Activated T-cell treated with anti-CD3 and anti-CD28 coated beads for 48 hours (primary cell): ENCODE results near the gene USP3.
A peak's percentile ranks its signal among the peaks of the same experiment; 100 is the strongest.
"Not testable (repeated sequence)": the region's sequence is repeated elsewhere in the genome, so short reads cannot be mapped to it uniquely, and the experiment has no call there.

Source experiments
- DNase-seq: peaks from one replicate; pipeline ENCODE4 v3.0.0-alpha.2; 2020; ENCODE audit warnings: low read depth

The USP3 gene

DNA sequence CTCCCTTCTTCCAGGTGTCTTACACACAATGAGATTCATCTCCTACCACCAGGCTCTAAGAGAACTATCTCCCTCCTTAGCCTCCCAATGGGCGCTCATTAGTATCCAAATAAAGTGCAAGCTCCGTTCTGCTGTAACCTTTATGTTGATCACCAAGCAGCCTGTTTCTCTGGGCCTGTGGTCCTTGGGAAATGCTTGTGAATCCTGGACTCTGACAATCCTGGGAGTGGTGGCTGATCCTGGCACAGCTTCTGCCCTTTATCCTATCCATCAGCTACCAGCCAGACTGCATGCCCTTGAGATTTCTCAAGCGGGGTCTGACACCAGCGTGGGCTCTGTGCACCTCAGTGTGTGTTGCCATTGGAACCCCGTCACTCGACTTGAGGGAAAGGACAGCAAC is 26.1 kb upstream of the USP3 start:
- DNase-seq: no peak

DNA sequence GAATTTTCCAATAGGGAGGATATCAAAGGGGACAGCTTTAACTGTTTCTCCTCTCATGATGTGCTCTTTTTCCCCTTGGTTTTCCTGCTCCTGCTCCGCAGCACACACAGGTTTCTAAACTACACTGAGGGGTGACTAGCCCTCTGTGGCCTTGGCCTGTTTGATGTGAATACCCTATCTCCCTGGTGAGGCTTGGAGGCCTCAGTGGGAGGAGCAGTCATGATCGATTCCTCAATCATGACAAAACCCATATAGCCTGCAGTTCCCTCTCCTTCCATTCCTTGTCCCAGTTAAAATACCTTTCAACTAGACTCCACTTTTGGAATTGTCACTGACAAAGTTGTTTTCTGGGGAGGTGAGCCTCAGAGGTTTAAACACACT is 24.0 kb upstream of the USP3 start:
- no peak for DNase-seq

DNA sequence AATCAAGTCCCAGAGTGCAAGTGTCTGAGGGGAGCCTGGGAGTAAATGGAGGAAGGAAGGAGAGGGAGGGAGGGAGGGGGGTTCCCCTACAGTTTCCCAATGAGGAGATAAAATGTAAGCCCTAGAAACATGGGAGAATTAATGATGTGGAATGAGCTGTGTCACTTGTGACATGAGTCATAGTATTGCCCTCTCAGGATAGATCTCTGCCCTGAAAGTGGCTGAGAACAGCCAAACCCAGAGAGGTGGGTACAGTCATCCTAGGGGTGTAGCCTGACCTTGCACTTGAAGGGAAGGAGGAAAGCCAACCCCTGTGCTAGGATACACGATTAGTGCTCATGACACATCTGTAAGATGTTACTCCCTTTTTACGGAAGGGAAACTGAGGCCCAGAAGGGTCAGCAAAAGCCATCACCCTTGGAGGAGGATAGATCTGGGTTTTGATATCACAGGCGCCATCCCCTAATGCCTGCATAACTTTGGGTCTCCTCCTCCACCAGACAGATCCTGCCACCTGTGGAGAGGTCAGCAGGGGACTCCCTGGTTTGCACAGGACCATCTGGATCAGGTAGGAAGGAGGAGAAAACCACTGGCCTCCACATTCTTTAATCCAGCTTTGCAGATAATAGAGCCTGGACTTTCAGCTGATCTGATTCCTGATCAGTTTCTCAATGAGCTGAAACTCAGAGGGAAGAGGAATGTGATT is 23.1 kb upstream of the USP3 start:
- no peak for DNase-seq

DNA sequence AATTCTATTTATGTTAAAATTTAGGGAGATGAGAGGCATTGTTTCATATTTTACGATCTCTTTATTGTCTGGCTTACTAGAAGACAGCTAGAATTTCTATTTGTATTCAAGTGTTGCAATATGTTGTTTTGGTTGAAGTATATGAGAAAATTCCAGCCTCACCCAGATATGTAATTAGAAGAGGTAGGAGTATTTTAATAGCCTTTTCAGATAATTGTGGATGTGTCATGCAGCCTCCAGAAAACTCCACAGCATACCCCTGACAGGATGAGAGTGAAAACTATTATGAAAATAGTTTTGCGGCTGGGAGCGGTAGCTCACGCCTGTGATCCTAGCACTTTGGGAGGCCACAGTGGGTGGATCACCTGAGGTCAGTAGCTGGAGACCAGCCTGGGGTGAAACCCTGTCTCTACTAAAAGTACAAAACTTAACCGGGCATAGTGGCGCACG is 21.5 kb upstream of the USP3 start:
- no peak for DNase-seq

DNA sequence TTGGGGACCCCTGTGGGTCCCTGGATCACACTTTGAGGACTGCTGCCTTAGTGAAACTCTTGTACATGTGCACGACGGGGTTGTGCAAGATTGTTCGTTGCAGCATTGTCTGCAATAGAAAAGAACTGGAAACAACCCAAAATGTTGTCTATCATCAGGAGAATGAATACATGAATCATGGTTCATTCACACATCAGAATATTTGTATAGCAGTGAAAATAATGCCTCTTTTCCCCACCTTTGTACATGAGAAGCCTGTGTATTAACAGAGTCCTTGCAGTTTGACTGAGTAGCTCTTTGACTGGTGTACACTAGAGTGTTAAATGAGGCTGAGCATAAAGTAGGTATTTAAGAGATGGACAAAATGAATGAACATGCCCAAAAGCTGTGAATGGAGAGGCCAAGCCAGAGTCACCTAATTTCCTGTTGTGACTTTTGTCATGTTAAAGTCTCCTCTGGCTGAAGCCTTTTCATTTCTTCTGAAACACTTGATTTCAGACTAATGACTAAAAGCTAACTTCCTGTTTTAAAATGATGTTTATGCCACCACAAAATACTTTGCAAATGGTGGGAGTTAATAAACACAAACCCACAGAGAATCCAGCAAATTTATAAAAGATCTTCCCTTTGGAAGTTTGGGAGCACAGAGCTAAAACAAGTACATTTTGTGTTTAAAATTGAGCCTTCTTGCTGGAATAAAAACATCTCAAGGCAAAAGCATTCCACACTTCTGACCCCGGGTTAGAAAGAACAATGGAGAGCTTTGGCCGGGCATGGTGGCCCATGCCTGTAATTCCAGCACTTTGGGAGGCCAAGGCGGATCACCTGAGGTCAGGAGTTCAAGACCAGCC is 20.6 kb upstream of the USP3 start:
- no peak for DNase-seq

DNA sequence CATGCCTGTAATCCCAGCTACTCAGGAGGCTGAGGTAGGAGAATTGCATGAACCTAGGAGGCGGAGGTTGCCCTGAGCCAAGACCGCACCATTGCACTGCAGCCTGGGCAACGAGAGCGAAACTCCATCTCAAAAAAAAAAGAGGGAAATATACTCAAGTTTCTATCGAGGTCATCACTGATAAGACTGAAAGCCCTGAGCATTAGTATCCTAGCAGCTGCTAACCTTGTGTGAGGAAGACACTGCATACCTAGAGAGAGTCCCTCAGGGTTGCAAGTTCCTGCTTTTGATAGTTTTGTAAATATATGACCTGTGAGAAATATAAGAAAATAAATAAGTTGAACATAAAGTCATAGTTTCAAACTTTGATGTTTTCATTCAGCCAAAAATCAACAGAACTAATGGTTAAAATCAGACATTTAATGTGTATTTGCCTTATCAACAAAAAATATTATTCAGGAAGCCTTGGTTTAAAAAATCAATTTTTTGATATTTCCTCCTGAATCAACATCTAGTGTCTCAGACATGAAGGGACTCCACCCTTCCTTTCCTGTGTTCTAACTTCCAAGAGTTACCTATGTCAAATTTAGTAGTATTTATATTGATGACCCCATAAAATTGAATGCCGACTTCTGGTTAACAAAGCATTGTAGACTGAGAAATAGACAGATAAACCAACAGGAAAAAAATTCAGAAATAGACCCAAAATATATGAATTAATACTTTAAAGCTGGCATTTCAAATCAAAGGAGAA is 19.8 kb upstream of the USP3 start:
- no peak for DNase-seq

DNA sequence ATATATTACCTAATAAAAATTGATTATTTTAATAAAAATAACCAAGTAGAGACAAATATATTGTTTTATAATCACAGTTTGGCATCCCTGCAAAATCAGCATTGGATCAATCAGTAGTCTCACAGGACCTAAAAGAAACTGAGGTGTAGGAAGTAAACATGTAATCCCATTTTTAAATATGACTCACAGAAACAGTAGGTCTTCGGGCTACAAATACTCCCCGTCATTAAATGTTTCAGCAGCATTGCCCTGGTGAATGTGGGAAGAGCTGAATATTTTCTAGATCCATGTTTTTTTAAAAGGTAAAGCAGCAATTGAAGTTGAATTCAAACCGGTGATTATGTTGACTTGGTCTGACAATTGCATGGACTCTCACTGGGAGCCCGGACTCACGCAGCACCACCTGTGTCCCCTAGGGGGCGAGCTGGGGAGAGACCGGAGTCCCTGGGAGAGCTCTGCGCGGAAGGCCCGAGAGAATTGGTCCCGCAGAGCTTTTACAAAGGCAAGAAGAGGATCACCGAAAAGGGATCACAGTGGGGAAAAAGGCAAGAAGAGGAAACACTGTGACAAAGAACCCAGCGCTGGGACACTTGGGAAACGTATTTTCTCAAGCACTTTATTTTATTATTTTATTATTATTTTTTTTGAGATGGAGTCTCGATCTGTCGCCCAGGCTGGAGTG is 17.2 kb upstream of the USP3 start:
- peak; percentile 85 for DNase-seq

DNA sequence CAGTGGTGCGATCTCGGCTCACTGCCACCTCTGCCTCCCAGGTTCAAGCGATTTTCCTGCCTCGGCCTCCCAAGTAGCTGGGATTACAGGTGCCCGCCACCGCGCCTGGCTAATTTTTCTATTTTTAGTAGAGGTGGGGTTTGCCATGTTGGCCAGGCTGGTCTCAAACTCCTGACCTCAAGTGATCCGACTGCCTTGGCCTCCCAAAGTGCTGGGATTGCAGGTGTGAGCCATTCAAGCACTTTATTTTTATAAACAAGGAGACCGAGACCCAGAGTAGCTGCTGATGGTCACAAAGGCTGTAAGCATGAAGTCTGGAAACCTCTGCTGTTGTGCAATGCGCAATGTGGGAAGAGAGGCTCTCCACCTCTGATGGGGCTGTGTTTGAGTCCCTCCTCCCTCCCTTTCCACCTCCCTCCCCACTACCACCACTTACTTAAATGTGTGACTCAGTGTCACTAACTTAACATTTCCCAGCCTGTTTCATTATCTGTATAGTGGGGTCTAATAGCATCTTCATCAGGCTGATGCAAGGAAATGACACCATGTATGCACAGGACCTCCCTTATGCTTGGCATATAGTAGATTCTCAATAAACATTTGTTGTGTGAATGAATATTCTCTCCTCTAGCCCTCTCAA is 16.5 kb upstream of the USP3 start:
- DNase-seq: not testable (repeated sequence)

DNA sequence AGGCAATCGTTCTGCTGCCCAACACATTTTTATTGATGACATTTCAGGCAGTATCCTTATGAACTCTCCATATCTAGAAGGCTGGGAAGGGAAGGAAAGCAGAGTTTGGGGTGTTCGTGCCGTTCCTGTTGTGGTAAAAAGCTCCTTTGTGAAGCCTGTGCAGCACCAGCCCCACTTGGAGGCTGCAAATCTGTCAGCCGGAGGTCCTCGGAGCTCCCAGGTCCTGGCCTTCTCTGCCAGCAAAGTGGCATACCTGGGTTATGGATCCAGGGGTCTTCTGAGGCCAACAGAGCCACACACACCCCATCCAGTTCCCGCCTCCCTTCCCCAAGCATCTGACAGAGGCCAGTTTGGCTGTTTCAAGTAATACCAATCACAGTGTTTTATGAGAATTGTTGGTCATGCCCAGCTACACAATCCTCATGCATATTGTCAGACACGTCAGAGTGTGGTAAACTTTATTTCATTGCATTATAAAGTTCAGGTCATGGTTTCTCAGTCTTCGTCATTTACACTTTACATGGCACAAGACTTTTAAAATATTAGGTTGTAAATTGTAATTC is 15.9 kb upstream of the USP3 start:
- DNase-seq: no peak

DNA sequence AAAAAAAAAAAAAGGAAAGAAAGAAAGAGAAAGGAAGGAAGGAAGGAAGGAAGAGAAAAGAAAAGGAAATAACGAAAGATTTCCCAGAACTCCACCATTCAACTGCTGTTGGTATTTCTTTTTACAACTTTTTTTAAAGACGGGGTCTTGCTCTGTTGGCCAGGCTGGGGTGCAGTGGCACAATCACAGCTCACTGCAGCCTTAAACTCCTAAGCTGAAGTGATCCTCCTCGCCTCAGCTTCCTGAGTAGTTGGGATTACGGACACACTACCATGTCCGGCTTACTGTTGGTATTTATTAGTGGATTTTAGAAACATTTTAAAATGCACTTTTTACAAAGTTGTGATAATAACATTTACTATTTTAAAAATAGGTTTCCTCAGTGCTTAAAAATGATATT is 15.0 kb upstream of the USP3 start:
- no peak for DNase-seq

DNA sequence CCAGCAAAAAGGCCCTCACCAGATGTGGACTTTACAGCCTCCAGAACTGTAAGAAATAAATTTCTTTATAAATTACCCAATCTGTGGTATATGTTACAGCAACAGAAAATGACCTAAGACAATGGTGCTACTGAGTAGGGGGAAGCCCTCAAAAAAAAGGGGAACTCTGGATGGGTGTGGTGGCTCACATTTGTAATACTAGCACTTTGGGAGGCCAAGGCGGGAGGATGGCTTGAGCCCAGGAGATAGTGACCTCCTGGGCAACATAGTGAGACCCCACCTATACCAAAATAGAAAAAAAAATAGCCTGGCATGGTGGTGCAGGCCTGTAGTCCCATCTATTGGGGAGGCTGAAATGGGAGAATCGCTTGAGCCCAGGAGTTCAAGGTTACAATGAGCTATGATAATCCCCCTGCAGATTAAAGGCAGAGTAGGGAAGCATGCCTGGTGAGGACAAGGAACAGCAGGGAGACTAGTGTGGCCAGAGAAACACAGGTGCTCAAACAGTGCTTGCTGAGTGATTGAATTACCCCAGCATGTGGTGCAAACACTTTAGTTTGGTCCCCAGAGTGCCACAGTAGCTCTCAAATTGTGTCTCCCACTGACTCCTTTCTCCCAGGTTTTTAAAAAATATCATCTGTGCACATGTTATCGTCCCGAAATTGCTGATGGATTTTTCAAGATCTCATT is 13.9 kb upstream of the USP3 start:
- DNase-seq: no peak

DNA sequence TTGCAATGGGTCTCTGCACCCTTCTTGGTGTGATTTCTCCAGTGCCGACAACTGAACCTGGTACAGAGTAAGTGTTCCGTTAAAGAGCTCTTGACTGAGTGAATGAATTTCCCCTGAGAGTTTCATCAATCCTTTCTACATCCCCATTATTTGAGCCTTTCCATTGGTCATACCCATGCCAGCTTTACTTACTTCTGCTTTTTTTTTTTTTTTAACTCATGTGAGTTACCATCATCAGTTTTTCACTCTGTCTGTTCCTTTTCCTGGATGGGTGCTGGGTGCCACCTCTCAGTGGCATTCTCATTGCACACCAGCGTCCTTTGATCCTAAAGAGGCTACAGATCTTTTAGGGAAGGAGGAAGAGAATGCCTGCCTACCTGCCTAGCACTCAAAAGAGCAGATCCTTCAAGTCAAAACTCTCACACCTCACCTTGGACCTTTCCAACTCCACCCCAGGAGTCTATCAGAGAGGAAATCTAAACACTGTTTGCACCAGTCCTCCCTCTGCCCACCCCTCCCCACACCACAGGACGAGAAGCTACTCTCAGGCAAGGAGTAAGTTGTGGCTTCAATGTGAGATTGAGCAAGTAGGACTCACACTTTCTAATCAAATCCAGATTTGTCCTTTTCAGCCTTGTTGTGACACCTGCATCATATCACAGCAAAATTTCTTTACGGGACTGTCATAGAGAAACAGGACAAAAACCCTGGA is 13.1 kb upstream of the USP3 start:
- no peak for DNase-seq

DNA sequence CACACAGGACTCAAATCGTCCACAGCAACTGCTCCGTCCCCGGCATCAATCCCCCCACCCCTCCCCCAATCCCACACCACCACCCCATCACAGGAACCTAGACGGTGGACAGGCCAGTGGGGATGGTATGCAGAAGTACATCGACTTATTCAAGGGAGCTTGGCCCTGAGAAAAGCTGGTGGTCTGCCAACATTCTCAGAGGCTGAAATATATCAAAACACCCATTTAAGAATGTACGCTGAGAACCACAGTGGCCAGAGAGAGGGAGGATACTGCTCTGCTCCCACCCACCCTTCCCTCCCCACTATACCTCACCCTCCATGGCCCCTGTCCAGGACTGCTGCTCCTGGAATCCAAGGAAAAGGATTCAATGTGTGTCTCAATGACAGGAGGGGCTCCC is 12.4 kb upstream of the USP3 start:
- DNase-seq: no peak

DNA sequence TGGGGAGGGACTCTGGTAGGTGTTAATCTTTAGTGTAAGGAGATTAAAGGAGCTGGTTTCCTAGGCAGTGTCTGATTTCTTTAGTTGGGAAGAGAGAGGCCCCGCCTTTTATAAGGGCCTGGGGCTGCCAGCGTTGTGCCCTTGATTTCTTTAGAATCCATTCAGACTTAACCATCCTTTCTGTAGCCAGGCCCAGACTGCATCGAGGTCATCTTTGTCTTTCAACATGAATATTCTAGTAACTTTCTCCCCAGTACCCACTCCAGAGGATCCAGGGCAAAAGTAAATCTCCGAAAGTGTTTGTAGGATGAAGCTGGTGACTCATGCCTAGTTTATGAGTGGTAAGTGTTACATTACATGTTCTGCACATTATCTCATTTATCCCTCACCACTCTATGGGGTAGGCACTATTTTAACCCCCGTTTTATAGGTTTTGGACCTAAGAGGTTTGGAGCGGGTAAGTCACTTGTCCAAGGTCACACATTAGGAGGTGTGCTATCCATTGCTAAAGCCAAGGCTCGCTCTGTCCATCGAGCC is 11.8 kb upstream of the USP3 start:
- DNase-seq: no peak

DNA sequence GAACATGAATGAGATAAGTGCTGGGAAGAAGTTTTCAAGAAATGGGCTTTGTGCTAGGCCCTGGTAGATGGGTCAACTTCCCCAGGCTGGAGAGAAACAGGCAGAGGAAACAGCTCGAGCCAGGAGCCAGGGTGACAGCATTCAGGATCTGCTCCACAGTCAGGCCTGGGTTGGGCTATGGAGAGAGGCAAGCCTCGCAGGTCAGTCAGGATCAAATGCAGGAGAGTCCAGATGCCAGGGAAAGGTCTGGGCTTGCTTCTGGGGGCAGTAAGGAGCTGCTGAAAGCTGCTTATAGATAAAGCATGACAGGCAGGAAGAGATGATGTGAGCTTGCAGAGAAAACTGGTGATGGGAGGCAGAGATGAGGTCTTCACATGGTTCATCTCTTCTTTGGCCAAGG is 11.0 kb upstream of the USP3 start:
- no peak for DNase-seq

DNA sequence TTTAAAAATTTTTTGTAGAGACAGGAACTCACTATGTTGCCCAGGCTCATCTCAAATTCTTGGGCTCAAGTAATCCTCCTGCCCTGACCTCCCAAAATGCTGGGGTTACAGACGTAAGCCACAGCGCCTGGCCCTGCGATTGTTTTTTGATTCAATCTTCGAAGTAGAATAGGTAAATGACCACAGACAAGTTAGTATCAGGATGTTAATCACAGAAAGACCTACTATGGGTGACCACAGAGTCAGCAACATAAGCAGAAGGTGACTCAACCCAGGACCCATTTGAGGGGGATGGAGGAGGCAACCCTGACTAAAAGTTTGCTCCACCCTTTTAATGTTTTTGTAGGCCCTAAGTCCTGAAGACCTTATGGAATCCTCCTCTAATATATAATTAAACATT is 10.0 kb upstream of the USP3 start:
- no peak for DNase-seq

DNA sequence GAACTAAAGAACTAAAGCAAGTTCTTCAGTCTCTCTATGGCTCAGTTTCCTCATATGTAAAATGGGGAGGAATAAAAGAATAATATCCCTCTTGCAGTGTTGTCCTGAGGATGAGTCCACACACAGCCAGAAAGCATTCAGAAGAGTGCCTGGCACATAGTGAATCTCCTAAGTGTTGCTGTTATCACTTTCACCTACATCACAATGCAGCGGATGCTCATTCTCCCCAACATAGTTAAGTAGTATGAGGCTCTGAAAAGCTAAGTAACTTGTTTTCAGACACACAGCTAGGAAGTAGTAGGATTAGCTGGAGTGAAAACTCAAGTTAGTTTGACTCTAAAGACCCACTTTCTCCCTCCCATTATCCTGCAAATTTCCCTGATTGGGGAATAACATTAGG is 9.1 kb upstream of the USP3 start:
- DNase-seq: no peak

DNA sequence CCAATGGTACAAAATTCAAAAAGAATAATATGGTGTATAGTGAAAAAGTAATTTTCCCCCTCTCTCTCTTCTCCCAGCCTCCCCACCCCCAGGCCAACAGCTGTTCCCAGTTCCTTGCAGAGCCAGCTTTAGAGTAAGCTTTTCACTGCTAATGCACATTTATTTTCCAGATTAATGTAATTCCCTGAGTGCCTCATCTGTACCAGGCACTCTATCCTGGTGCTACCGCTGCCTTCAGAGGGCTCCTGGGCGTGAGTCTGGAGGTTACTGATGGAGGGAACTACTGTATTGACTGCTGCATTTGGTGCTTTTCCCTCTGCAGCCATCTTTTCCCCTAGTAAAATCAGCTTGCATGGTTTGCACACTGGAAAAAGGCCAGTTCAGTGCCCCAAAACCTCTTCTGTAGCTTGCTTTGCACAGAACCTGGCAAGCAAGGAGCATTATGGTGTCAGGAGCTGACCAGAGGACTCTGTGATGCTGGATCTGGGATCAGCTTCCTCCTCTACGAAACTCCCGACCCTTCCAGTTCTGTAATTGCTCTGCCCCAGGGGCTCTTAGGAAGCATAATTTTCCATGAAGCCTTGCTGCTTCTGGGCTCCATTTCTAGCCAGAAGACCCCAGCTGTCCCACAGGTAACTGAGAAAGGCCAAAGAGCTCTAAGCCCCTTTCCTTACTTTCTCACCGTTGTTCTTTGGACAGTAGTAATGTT is 8.5 kb upstream of the USP3 start:
- DNase-seq: no peak
